Activated effector memory CD4-positive, alpha-beta T cell treated with Interleukin-2 at 50 U/mL for 16 hours (primary cell): ENCODE measurements around the gene TANC1.

Experiments used
- DNase-seq: peaks from one replicate; pipeline ENCODE4 v3.0.0-alpha.2; 2020

Gene TANC1

GRCh38 chr2:158968396-158969161, at the start of gene TANC1:
TANC1 (plus strand) TSS chr2:158968640; CDS start chr2:159065911, 97,271 bp downstream.
- DNase-seq = peak; percentile 23

DNA sequence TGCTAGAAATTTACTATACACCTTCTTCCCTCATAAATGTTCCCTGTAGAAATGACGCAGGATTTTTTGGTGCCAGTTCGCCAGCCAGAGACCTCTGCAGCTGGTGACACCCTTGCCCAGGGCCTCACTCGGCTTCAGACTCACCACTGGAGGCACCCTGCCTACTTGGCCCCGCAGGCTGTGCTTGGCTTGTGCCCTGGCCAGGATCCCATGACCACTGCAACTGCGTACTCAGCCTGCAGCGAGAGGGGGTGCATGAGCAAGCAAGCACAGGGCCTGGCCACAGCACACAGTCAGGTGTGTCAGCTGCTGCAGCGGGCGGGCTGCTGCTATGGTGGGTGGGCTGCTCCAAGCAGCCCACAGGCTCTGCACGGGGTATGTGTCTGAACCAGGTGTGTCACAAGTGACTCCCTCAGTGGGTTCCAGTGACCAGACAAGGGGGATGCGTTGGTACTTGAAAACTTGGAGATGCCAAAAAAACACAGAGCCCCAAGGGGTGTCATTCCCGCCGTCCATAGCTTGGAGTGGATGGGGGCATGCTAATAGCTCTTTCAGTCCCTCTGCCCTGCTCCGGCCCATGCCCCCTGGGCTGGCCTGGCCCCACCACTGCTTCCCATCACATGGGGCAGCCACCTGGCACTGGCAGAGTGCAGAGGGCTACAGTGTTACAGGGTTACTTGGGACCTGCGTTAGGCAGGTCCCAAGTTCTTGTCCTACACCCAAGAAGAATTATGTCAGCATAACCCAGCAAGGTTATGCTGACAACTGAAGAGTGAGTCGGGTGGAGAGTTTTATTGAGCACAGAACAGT, 46.6 kb upstream of the TANC1 start:
- DNase-seq = no peak

DNA sequence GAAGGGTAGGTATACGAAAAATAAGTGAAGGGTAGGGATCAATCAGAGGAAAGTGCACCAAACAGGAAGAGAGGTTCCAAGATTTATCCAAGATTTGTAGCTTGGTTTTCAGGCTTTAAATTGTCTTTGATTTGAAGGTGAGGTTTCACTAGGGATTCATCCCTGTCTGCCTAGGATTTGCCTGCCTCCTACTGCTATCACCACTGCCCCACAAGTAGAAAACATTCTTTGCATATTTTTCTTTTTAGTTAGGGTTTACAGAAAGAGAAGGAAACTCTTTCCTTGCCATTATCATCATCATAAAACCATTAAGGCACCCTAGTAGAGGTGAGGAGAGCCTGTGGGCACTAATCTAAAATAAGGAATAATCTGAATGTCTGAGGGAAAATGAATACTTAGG, 45.8 kb upstream of the TANC1 start:
- DNase-seq = no peak

- no peak for DNase-seq
These were observed 45.3 kb upstream of the TANC1 start for GRCh38 chr2:158923180-158923594.

GRCh38 chr2:158923641-158924040, 44.8 kb upstream of the TANC1 start:
- DNase-seq = no peak

DNA sequence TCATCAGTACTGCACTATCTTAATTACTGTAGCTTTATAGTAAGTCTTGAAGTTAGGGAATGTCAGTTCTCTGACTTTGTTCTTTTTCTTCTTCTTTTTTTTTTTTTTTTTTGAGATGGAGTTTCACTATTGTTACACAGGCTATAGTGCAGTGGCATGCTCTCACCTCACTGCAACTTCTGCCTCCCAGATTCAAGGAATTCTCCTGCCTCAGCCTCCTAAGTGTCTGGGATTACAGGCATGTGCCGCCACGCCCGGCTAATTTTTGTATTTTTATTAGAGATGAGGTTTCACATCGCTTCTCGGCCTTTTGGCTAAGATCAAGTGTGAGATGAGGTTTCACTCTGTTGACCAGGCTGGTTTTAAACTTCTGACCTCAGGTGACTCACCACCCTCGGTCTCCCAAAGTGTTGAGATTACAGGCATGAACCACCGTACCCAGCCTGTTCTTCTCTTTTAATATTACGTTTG, 41.9 kb upstream of the TANC1 start:
- no peak for DNase-seq

DNA sequence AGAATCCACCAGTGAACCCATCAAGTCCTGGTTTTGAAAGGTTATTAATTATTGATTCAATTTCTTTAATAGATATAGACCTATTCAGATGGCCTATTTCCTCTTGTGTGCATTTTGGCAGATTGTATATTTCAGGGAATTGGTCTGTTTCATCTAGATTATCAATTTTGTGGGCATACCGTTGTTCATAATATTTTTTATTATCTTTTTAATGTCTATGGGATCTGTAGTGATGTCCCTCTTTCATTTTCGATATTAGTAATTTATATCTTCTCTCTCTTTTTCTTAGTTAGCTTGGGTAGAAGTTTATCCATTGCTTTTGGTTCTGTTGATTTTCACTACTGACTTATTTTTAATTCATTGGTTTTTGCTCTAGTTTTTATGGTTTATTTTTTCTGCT, 39.9 kb upstream of the TANC1 start:
- DNase-seq = no peak

DNA sequence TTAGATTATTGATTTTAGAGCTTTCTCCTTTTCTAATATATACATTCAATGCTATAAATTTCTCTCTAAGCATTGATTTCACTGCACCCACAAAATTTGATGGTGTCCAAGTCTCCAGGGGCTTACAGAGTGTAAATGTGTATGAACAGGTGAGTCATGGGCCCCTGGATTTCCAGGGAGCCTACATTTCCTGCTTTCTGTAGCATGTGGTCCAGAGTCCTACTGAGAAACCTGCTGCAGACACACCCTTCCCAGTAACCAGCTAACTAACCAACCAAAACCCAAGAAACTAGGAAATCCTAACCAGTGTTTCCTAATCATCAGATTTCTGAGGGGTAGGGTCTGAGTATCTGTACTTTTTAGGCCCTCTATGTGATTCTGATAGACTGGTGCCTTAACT, 39.5 kb upstream of the TANC1 start:
- DNase-seq = no peak

GRCh38 chr2:158931572-158931971, 36.9 kb upstream of the TANC1 start:
- DNase-seq = no peak

- no peak for DNase-seq
These were observed 36.3 kb upstream of the TANC1 start for GRCh38 chr2:158932131-158932645.

DNA sequence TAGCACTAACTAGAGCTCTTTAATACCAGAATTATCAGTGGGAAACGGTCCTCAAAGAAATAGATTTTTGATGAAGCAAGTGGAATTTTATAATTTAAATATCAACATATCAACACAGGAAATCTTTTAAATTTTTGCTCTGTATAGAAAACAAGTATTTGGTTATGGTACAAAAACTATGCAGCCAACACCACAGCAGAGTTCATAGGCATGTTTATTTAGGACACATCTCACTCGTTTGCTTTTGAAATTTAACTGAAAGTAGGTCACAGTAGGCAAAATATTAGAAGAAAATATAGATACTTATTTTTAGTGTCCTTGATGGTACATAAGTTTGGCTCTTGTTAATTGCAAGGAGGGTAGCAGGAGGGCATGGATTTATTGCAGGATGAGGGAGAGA, 34.3 kb upstream of the TANC1 start:
- DNase-seq = no peak

DNA sequence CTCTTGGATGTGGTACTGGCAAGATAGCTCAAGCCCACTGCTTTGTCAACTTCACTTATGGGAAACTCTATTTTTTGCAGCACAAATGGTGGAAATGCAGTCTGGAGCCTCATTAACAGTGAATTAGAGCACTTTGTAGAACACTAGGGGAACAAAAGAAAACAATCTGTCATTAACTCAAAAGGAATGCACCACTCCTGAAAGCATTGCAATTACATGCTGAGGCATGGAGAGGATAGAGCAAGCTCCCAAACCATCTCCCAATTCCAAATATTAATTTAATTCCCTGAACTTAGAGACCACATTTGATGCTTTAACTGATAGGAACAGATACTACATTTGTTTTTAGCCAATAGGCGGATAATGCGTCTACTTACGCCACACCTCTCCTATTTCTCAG, 32.8 kb upstream of the TANC1 start:
- DNase-seq = no peak

DNA sequence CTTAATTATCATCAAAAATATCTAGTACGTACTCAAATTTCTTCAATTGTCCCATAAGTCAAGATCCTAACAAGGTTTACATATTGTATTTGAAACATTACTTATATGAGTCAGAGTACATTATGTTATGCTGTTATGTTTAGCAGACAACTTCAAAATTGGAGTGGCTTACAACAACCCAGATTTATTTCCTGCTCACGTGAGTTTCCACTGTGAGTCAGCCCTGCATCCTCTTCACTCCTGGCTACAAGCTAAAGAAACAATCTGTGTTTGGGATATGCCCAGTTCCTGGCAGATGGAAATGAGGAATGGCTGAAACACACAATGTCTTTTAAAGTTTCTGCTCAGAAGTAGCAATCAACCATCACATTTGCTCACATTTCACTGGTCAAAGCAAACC, 31.5 kb upstream of the TANC1 start:
- DNase-seq = no peak

DNA sequence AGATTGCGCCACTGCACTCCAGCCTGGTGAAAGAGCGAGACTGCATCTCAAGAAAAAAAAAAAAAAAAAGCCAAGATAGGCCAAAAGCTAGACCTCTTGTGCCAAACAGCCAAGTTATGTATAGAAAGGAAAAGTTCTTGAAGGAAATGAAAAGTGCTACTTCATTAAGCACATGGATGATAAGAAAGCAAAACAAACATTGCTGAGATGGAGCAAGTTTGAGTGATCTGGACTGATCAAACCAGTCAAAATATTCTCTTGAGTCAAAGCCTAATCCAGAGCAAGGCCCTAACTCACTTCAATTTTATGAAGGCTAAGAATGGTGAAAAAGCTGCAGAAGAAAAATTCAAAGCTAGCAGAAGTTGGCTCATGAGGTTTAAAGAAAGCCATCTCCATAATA, 28.1 kb upstream of the TANC1 start:
- no peak for DNase-seq

DNA sequence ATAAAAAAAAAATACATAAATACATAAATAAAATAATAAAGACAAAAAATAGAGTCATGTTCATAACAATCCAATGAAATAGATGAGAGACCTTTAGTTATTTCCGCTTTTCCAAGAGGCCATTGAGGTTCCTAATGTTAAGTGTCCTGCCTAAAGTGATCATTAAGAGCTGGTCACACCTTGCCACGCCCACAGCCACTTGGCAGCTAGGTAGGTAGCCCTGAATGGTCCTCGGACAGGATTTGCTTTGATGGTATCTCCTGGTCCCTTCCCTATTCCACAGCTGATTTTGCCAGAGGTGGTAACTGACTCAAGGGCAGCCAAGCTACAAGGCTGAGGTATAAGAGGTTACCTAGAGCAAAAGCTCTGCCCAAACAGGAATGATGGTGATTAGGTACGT, 24.5 kb upstream of the TANC1 start:
- DNase-seq = no peak

DNA sequence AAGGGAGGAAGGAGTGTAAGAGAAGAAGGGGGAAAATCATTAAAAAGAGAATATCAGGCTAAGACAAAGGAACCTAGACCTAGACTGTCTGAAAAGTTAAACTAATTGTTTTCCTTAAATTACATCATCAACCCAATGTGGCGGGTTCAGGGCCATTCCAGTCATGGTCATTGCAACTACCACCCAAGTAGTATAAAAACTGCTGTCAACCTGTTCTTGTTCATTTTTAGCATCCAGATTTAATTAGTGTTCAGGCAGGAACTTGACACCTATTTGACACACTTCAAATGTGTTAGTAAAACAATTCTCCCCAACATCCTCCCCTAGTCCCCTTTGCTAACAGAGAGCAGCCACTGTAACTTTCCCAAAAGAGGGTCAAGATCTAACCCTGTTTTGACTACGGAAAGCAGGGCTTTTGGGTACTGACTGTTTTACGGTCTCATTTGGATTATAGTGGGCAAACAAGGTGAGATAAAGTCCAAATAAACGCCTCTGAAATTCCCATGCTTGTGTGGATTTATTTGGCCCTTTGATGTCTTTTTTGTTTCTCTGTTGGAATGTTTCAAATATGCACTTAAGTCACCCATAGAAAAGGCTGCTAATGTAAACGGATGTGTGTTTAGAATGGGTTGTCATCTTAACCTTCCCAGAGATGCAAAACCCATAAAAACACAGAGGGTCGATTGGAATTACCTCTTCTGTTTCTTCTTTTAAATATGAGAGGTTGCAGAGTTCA, 19.3 kb upstream of the TANC1 start:
- DNase-seq = no peak

DNA sequence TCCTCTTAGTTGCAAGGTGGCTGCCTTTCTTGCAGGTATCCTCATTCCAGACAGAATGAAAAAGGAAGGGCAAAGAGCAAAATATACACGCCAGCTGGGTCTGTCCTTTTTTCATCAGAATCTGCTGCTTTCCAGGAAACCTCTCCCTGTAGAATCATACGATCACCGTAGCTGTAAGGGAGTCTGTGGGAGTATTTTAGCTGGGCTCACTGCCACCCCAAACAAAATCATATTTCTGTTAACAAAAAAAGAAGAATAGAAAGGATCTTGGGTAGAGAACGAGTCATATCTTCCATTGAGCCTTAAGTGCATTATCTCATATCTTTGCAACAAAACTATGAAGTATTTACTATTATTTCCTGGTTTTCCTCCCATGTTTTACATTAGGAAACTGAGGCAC, 15.0 kb upstream of the TANC1 start:
- no peak for DNase-seq

GRCh38 chr2:158953926-158954763, 14.3 kb upstream of the TANC1 start:
- DNase-seq = no peak

DNA sequence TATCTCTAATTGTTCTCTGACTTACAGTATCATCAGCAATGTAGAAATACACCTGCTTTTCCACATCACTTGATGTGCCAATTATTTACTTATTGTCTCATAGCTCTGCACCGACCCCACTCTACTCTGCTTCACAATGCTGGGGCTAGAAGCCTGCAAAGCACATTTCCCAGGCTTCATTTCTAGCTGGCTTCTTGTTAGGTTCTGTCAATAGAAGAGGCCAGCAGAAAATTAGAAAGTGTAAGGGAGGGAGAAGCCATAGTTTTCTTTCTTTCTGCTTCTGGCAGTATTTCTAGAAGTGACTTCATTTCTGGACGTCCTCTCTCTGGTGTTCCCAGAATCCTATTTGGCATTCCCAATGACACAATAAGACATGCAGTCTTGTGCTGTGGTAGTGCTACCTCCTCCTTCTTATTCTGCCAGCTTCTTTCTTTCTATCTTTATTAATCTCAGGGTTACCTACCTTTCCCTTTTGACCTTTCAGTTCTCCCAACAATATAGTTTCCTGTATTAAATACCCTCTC, 12.5 kb upstream of the TANC1 start:
- no peak for DNase-seq

- DNase-seq = no peak
These were observed 10.1 kb upstream of the TANC1 start for GRCh38 chr2:158958365-158958764.

- no peak for DNase-seq
These were observed 8.2 kb upstream of the TANC1 start for GRCh38 chr2:158960193-158960592.

- DNase-seq = no peak
These were observed 6.4 kb upstream of the TANC1 start for GRCh38 chr2:158962074-158962473.
